ENCODE data around the gene KCNMB4. TPM values are rescaled to one million over a fixed set of nuclear protein-coding genes. Genes with fewer than 3 reads are reported as not detected.

Gene KCNMB4
- polyA plus RNA-seq, 1 donor (not counting 4 experiments of a cell fraction or from before 2014, with no cell fraction given) = 0.77 TPM

DNA sequence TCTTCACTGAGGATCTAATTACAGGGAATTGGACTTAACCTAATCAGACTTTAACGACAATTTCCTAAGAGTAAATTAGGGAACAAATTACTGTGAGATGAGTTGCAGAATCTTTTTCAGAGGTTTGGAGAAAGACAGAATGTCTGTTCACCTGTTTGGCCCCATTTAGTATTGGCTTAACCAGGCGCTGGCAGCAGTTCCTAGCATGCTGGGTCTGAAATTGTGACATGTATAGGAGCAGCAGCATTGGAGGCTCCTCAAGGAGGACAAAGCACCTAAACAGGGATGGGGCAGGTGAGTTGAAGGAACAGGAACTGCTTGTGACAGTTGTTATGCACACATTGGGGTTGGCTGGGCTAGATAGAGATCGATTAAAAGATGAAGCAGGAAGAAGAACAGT lies 51.0 kb downstream of the KCNMB4 start:
- DNase-seq (ENCODE audit: low read depth, low spot score) (no peak), FAIRE-seq (no peak)
- no peak overlapping the region for H3K9ac ChIP-seq (ENCODE audit: control insufficient read depth, extremely low read depth, insufficient read depth, low read length)
- H3K36me3 ChIP-seq (ENCODE audit: control insufficient read depth in 2 of 2, extremely low read depth in 1 of 2, insufficient read depth in 2 of 2, low read length in 2 of 2) = no peaks in the 10 kb centered on the region
- no peaks in the 10 kb centered on the region for H3K9me3 ChIP-seq (ENCODE audit: control insufficient read depth, low read depth, low read length)
- no peak overlapping the region for H2AFZ ChIP-seq (ENCODE audit: control insufficient read depth, low read length)
- H3K4me1 ChIP-seq (ENCODE audit: control insufficient read depth, extremely low read depth, insufficient read depth, low read length) = no peaks in the 10 kb centered on the region
- no peak overlapping the region for H3K4me2 ChIP-seq (ENCODE audit: control insufficient read depth, extremely low read depth, insufficient read depth, low read depth, low read length)
- H4K20me1 ChIP-seq (ENCODE audit: control insufficient read depth, extremely low read depth, insufficient read depth, low read length) = no peaks in the 10 kb centered on the region
- H3K9me1 ChIP-seq (ENCODE audit: control insufficient read depth, extremely low read depth, insufficient read depth, low read length) = no peaks in the 10 kb centered on the region
- no peaks in the 10 kb centered on the region for H3K27me3 ChIP-seq (ENCODE audit: control insufficient read depth, extremely low read depth, insufficient read depth, low read length)
- H3K27ac ChIP-seq (ENCODE audit: control insufficient read depth, insufficient read depth, low read length) = no peak overlapping the region
- no peaks in the 10 kb centered on the region for H3K79me2 ChIP-seq (ENCODE audit: control insufficient read depth, insufficient read depth, low read length)
- no peak for TF ChIP-seq EZH2 (IDR thresholded peaks at IDR 0.05; ENCODE audit: low read length)
- TF ChIP-seq, protein P1, sequence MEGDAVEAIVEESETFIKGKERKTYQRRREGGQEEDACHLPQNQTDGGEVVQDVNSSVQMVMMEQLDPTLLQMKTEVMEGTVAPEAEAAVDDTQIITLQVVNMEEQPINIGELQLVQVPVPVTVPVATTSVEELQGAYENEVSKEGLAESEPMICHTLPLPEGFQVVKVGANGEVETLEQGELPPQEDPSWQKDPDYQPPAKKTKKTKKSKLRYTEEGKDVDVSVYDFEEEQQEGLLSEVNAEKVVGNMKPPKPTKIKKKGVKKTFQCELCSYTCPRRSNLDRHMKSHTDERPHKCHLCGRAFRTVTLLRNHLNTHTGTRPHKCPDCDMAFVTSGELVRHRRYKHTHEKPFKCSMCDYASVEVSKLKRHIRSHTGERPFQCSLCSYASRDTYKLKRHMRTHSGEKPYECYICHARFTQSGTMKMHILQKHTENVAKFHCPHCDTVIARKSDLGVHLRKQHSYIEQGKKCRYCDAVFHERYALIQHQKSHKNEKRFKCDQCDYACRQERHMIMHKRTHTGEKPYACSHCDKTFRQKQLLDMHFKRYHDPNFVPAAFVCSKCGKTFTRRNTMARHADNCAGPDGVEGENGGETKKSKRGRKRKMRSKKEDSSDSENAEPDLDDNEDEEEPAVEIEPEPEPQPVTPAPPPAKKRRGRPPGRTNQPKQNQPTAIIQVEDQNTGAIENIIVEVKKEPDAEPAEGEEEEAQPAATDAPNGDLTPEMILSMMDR (optimal IDR thresholded peaks at IDR 0.05 in 1 of 3, IDR thresholded peaks at IDR 0.05 in 1 of 3, conservative IDR thresholded peaks at IDR 0.05 in 1 of 3; ENCODE audit: extremely low read depth in 1 of 3, insufficient read depth in 2 of 3, low read length in 3 of 3) = no peak
- dilution Hi-C loops (cut with MboI; ENCODE audit: extremely low pct_ligation_motif_present, low sequenced_read_pairs) = no loop called here
- no peak overlapping the region for H3K4me3 ChIP-seq (ENCODE audit: control insufficient read depth in 2 of 3, extremely low read depth in 1 of 3, insufficient read depth in 2 of 3, low read depth in 1 of 3, low read length in 3 of 3)

DNA sequence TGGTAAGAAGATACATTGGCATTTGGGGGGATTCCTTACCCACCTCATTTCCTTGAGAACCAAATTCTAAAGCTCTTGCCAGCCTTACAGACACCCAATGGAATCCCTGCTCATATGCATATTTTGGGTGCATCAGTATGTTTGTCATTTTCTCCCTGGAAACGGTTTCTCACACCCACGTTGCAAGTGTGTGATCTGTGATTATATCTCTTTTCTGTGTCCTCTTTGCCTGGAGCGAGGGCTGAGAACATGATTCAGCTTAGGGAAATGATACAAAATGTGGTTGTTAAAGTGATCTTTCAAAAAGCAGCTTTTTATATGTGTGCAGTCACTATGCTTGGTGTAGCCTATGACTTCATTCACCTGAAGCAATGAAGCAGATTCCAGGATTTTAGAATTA lies 52.0 kb downstream of the KCNMB4 start:
- Histone ChIP-seq H3K4me2 (ENCODE audit: control insufficient read depth, extremely low read depth, insufficient read depth, low read depth, low read length) (peak overlapping the region; percentile 35), H3K27ac (ENCODE audit: control insufficient read depth, insufficient read depth, low read length) (no peak overlapping the region), H2AFZ (ENCODE audit: control insufficient read depth, low read length) (no peak overlapping the region), H3K9me1 (ENCODE audit: control insufficient read depth, extremely low read depth, insufficient read depth, low read length) (no peaks in the 10 kb centered on the region), H3K9ac (ENCODE audit: control insufficient read depth, extremely low read depth, insufficient read depth, low read length) (no peak overlapping the region), H3K4me3 (ENCODE audit: control insufficient read depth in 2 of 3, extremely low read depth in 1 of 3, insufficient read depth in 2 of 3, low read depth in 1 of 3, low read length in 3 of 3) (no peak overlapping the region), H3K79me2 (ENCODE audit: control insufficient read depth, insufficient read depth, low read length) (no peaks in the 10 kb centered on the region), H3K9me3 (ENCODE audit: control insufficient read depth, low read depth, low read length) (no peaks in the 10 kb centered on the region), H3K4me1 (ENCODE audit: control insufficient read depth, extremely low read depth, insufficient read depth, low read length) (no peaks in the 10 kb centered on the region), H3K27me3 (ENCODE audit: control insufficient read depth, extremely low read depth, insufficient read depth, low read length) (no peaks in the 10 kb centered on the region), H3K36me3 (ENCODE audit: control insufficient read depth in 2 of 2, extremely low read depth in 1 of 2, insufficient read depth in 2 of 2, low read length in 2 of 2) (no peaks in the 10 kb centered on the region), H4K20me1 (ENCODE audit: control insufficient read depth, extremely low read depth, insufficient read depth, low read length) (no peaks in the 10 kb centered on the region)
- DNase-seq (ENCODE audit: low read depth, low spot score) (no peak), FAIRE-seq (no peak)
- no peak for TF ChIP-seq EZH2 (IDR thresholded peaks at IDR 0.05; ENCODE audit: low read length)
- dilution Hi-C loops (cut with MboI; ENCODE audit: extremely low pct_ligation_motif_present, low sequenced_read_pairs) = no loop called here

DNA sequence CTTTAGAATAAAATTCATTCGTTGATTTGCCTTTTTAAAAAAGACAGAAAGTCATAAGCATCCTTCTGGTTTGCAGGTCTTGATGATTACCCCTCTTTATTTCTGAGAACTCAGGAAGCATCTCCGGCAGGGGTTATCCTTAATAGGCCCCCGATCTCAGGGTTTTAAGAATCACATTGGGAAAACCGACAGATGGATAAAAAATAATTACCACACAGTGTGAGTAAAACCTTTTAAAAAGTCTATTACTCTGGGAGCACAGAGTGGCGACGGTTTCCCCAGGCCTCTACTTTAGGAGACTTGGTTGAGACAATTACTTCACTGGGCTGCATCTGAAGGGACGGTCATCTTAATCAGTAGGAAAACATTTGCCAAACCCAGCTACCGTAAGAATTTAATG lies 56.5 kb downstream of the KCNMB4 start:
- FAIRE-seq (no peak), DNase-seq (ENCODE audit: low read depth, low spot score) (no peak)
- H3K9me3 ChIP-seq (ENCODE audit: control insufficient read depth, low read depth, low read length) = no peaks in the 10 kb centered on the region
- dilution Hi-C loops (cut with MboI; ENCODE audit: extremely low pct_ligation_motif_present, low sequenced_read_pairs) = no loop called here
- H3K9ac ChIP-seq (ENCODE audit: control insufficient read depth, extremely low read depth, insufficient read depth, low read length) = no peak overlapping the region
- H3K4me1 ChIP-seq (ENCODE audit: control insufficient read depth, extremely low read depth, insufficient read depth, low read length) = no peaks in the 10 kb centered on the region
- H3K4me2 ChIP-seq (ENCODE audit: control insufficient read depth, extremely low read depth, insufficient read depth, low read depth, low read length) = no peak overlapping the region
- H3K27ac ChIP-seq (ENCODE audit: control insufficient read depth, insufficient read depth, low read length) = no peak overlapping the region
- TF ChIP-seq, protein P1 (optimal IDR thresholded peaks at IDR 0.05 in 1 of 3, IDR thresholded peaks at IDR 0.05 in 1 of 3, conservative IDR thresholded peaks at IDR 0.05 in 1 of 3; ENCODE audit: extremely low read depth in 1 of 3, insufficient read depth in 2 of 3, low read length in 3 of 3) = no peak
- TF ChIP-seq EZH2 (IDR thresholded peaks at IDR 0.05; ENCODE audit: low read length) = no peak
- no peaks in the 10 kb centered on the region for H3K27me3 ChIP-seq (ENCODE audit: control insufficient read depth, extremely low read depth, insufficient read depth, low read length)
- no peaks in the 10 kb centered on the region for H3K9me1 ChIP-seq (ENCODE audit: control insufficient read depth, extremely low read depth, insufficient read depth, low read length)
- no peaks in the 10 kb centered on the region for H3K36me3 ChIP-seq (ENCODE audit: control insufficient read depth in 2 of 2, extremely low read depth in 1 of 2, insufficient read depth in 2 of 2, low read length in 2 of 2)
- no peak overlapping the region for H2AFZ ChIP-seq (ENCODE audit: control insufficient read depth, low read length)
- no peaks in the 10 kb centered on the region for H3K79me2 ChIP-seq (ENCODE audit: control insufficient read depth, insufficient read depth, low read length)
- no peaks in the 10 kb centered on the region for H4K20me1 ChIP-seq (ENCODE audit: control insufficient read depth, extremely low read depth, insufficient read depth, low read length)
- no peak overlapping the region for H3K4me3 ChIP-seq (ENCODE audit: control insufficient read depth in 2 of 3, extremely low read depth in 1 of 3, insufficient read depth in 2 of 3, low read depth in 1 of 3, low read length in 3 of 3)

All from keratinocyte (primary cell).